Measurements from ENCODE around the gene LRRC32.

LRRC32 gene

DNA sequence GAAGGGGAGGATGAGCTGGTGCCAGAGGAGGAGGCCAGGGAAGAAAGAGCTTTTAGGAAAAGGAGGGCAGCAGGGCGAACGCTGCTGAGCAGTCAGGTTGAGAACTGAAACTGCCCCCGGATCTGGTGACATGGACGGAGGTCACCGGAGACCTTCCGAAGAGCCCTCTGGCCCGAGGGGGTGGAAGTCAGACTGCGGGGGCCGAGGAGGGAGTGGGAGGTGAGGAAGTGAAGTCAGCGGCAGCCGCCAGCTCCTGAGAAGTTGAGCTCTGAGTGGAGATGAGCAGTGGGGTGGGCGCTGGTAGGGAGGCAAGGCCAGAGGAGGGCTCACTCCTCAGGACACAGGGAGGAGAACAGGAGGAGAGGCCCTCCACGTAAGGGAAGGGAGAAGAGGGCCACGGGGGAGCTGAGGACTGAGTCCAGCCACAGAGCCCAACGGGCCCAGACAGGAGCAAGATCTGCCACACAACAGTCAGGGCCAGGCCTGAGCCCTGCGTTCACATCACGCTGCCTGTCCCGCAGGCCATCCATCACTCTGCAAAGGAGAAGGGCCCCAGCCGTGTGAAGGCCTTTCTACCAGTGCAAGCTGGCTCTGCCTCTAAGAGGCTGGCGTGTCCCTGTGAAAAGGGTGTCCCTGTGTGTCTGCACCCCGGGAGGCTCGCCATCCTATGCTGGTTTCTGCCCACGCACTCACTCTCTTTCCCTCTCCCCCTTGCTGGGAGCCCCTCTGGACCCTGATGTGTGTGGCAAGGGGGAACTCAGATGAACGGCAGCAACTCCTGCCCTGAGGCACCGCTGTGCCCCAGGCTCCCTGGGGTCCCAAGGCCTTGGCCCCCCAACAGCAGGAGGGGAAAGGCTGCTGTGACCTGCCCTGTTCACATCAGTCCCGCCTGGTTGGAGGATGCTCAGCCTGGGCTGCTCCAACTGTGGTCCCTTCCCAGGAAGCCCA, 19.0 kb upstream of the LRRC32 start:
- Histone ChIP-seq H3K27ac (ENCODE audit: low read depth, low read length) (no peak overlapping the region), H3K9ac (ENCODE audit: low read depth, low read length) (no peak overlapping the region), H3K27me3 (ENCODE audit: control insufficient read depth, insufficient read depth, low read length) (no peaks in the 10 kb centered on the region), H3K4me1 (ENCODE audit: control insufficient read depth, insufficient read depth, low read length) (peaks cover 11% of the 10 kb centered on the region), H3K4me3 (ENCODE audit: low read depth, low read length) (no peak overlapping the region), H3K9me3 (ENCODE audit: control insufficient read depth, insufficient read depth, low read length) (no peaks in the 10 kb centered on the region), H3K36me3 (ENCODE audit: control insufficient read depth, insufficient read depth, low read length) (no peaks in the 10 kb centered on the region)

DNA sequence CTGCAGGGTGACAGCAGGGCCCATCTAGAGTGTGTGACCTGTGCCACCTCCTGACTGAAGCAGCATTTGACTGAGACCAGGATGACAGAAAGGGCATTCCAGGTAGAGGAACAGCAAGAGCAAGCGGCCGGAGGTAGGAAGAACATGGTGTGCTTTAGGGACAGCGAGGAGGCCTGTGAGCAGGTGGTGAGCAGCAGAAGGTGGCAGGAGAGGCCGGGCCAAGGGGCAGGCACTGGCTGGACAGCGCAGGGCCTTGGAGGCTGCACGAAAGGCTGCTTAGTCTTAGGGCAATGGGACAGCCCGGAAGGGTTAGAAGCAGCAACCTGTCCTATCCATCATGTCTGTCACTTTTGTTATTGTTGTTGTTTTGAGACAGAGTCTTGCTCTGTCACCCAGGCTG, 17.6 kb upstream of the LRRC32 start:
- no peak overlapping the region for H3K4me3 ChIP-seq (ENCODE audit: low read depth, low read length)
- H3K27ac ChIP-seq (ENCODE audit: low read depth, low read length) = no peak overlapping the region
- no peaks in the 10 kb centered on the region for H3K27me3 ChIP-seq (ENCODE audit: control insufficient read depth, insufficient read depth, low read length)
- no peaks in the 10 kb centered on the region for H3K9me3 ChIP-seq (ENCODE audit: control insufficient read depth, insufficient read depth, low read length)
- peaks cover 11% of the 10 kb centered on the region for H3K4me1 ChIP-seq (ENCODE audit: control insufficient read depth, insufficient read depth, low read length)
- H3K36me3 ChIP-seq (ENCODE audit: control insufficient read depth, insufficient read depth, low read length) = no peaks in the 10 kb centered on the region
- H3K9ac ChIP-seq (ENCODE audit: low read depth, low read length) = no peak overlapping the region

DNA sequence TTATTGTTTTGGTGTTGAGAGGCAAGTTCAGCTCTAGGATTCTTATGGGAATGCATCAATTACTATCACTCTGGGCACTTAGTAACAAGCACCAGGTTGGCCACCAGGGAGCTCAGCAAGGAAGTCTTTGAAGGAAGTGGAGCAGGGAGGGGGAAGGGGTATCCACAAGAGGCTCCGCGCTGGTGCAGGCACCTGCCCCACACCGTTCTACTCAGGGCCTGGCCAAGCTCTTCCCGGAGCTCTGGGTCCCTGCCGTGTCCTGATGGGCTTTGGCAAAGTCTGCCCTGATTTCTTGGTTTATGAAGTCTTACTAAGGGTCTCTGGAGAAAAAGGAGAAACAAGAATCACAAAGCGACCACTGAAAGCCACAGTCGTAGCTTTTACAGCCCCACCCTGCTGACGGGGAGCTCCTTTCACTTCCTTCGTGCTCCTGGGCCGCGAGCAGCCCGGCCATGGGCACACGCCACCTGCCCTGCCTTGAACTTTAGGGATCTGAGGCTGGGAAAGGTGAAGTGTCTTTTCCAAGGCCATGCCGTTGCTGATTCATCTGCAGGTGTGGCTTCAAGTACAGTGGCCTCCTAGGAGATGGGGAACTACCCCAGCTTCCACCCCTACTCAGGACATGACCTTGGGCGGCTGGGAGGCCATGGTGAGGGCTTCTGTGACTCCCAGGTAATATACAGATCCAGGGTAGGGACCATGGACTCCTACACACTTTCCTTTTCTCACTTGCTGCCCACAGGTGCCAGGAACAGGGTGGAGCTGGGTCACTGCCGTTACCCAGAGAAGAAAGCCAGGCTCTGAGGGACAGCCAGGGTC, 15.9 kb upstream of the LRRC32 start:
- no peak overlapping the region for H3K27ac ChIP-seq (ENCODE audit: low read depth, low read length)
- H3K27me3 ChIP-seq (ENCODE audit: control insufficient read depth, insufficient read depth, low read length) = no peaks in the 10 kb centered on the region
- no peaks in the 10 kb centered on the region for H3K36me3 ChIP-seq (ENCODE audit: control insufficient read depth, insufficient read depth, low read length)
- no peak overlapping the region for H3K4me3 ChIP-seq (ENCODE audit: low read depth, low read length)
- no peak overlapping the region for H3K9ac ChIP-seq (ENCODE audit: low read depth, low read length)
- no peaks in the 10 kb centered on the region for H3K9me3 ChIP-seq (ENCODE audit: control insufficient read depth, insufficient read depth, low read length)
- H3K4me1 ChIP-seq (ENCODE audit: control insufficient read depth, insufficient read depth, low read length) = peaks cover 11% of the 10 kb centered on the region

GRCh38 chr11:76685831-76686230, 15.3 kb upstream of the LRRC32 start:
- H3K9ac ChIP-seq (ENCODE audit: low read depth, low read length) = no peak overlapping the region
- H3K4me3 ChIP-seq (ENCODE audit: low read depth, low read length) = no peak overlapping the region
- no peaks in the 10 kb centered on the region for H3K36me3 ChIP-seq (ENCODE audit: control insufficient read depth, insufficient read depth, low read length)
- peaks cover 11% of the 10 kb centered on the region for H3K4me1 ChIP-seq (ENCODE audit: control insufficient read depth, insufficient read depth, low read length)
- H3K27me3 ChIP-seq (ENCODE audit: control insufficient read depth, insufficient read depth, low read length) = peaks cover 3% of the 10 kb centered on the region; the same call in 1 of the 2 replicates
- H3K9me3 ChIP-seq (ENCODE audit: control insufficient read depth, insufficient read depth, low read length) = no peaks in the 10 kb centered on the region
- H3K27ac ChIP-seq (ENCODE audit: low read depth, low read length) = no peak overlapping the region

- Histone ChIP-seq H3K27ac (ENCODE audit: low read depth, low read length) (no peak overlapping the region), H3K27me3 (ENCODE audit: control insufficient read depth, insufficient read depth, low read length) (peaks cover 3% of the 10 kb centered on the region; the same call in 1 of the 2 replicates), H3K9me3 (ENCODE audit: control insufficient read depth, insufficient read depth, low read length) (no peaks in the 10 kb centered on the region), H3K4me3 (ENCODE audit: low read depth, low read length) (no peak overlapping the region), H3K36me3 (ENCODE audit: control insufficient read depth, insufficient read depth, low read length) (no peaks in the 10 kb centered on the region), H3K4me1 (ENCODE audit: control insufficient read depth, insufficient read depth, low read length) (peaks cover 11% of the 10 kb centered on the region), H3K9ac (ENCODE audit: low read depth, low read length) (no peak overlapping the region)
Observed at GRCh38 chr11:76685237-76685636, 14.7 kb upstream of the LRRC32 start.

- Histone ChIP-seq H3K27ac (ENCODE audit: low read depth, low read length) (no peak overlapping the region), H3K36me3 (ENCODE audit: control insufficient read depth, insufficient read depth, low read length) (no peaks in the 10 kb centered on the region), H3K27me3 (ENCODE audit: control insufficient read depth, insufficient read depth, low read length) (peaks cover 3% of the 10 kb centered on the region; the same call in 1 of the 2 replicates), H3K4me1 (ENCODE audit: control insufficient read depth, insufficient read depth, low read length) (peaks cover 11% of the 10 kb centered on the region), H3K9me3 (ENCODE audit: control insufficient read depth, insufficient read depth, low read length) (no peaks in the 10 kb centered on the region), H3K4me3 (ENCODE audit: low read depth, low read length) (no peak overlapping the region), H3K9ac (ENCODE audit: low read depth, low read length) (no peak overlapping the region)
Observed at GRCh38 chr11:76684516-76684915, 14.0 kb upstream of the LRRC32 start.

GRCh38 chr11:76683161-76684095, 12.9 kb upstream of the LRRC32 start:
- Histone ChIP-seq H3K4me3 (ENCODE audit: low read depth, low read length) (no peak overlapping the region), H3K9ac (ENCODE audit: low read depth, low read length) (no peak overlapping the region), H3K4me1 (ENCODE audit: control insufficient read depth, insufficient read depth, low read length) (peaks cover 11% of the 10 kb centered on the region), H3K9me3 (ENCODE audit: control insufficient read depth, insufficient read depth, low read length) (no peaks in the 10 kb centered on the region), H3K27me3 (ENCODE audit: control insufficient read depth, insufficient read depth, low read length) (peaks cover 3% of the 10 kb centered on the region; the same call in 1 of the 2 replicates), H3K27ac (ENCODE audit: low read depth, low read length) (no peak overlapping the region), H3K36me3 (ENCODE audit: control insufficient read depth, insufficient read depth, low read length) (no peaks in the 10 kb centered on the region)

DNA sequence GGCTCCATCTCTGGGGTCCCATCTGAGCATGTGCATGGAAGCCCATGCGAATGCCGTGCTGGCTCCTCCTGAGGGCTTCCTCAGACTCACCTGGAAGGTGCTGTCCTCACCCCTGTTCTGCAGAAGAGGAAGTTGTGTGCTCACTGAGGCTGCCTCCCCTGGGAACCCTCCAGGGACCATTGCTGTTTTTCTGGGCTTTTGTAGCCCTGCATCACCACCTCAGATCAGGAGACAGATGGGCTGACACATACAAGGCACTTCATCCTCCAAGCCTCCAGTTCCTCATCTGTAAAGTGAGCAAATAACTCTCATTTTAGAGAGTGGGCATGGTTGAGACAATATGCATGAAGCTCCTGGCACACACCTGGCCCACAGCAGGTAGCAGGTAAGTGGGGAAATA, 12.1 kb upstream of the LRRC32 start:
- Histone ChIP-seq H3K4me1 (ENCODE audit: control insufficient read depth, insufficient read depth, low read length) (peaks cover 11% of the 10 kb centered on the region), H3K36me3 (ENCODE audit: control insufficient read depth, insufficient read depth, low read length) (no peaks in the 10 kb centered on the region), H3K27me3 (ENCODE audit: control insufficient read depth, insufficient read depth, low read length) (peaks cover 3% of the 10 kb centered on the region; the same call in 1 of the 2 replicates), H3K27ac (ENCODE audit: low read depth, low read length) (no peak overlapping the region), H3K9me3 (ENCODE audit: control insufficient read depth, insufficient read depth, low read length) (no peaks in the 10 kb centered on the region), H3K4me3 (ENCODE audit: low read depth, low read length) (no peak overlapping the region), H3K9ac (ENCODE audit: low read depth, low read length) (no peak overlapping the region)

DNA sequence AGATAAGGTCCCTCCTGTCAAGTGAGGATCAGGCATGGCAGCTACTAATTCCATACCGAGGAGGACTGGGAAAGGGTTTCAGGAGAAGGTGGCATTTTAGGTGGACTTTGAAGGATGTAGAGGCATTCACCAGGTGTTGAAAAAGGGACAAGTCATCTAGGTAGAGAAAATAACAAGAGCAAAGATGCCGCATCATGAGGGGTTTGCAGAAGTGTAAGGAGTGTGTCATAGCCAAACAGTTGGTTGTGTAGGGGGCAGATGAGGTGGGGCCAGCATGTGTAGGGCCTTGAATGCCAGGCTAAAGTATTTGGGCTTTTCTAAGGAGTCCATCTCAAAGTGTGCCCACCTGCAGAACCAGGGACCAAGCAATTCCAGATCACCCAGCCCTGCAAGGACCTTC, 11.6 kb upstream of the LRRC32 start:
- peaks cover 11% of the 10 kb centered on the region for H3K4me1 ChIP-seq (ENCODE audit: control insufficient read depth, insufficient read depth, low read length)

More for the DNA sequence above, 11.6 kb upstream of the LRRC32 start:
- no peak overlapping the region for H3K9ac ChIP-seq (ENCODE audit: low read depth, low read length)
- H3K27me3 ChIP-seq (ENCODE audit: control insufficient read depth, insufficient read depth, low read length) = peaks cover 3% of the 10 kb centered on the region; the same call in 1 of the 2 replicates
- no peak overlapping the region for H3K4me3 ChIP-seq (ENCODE audit: low read depth, low read length)
- H3K27ac ChIP-seq (ENCODE audit: low read depth, low read length) = no peak overlapping the region
- no peaks in the 10 kb centered on the region for H3K9me3 ChIP-seq (ENCODE audit: control insufficient read depth, insufficient read depth, low read length)
- no peaks in the 10 kb centered on the region for H3K36me3 ChIP-seq (ENCODE audit: control insufficient read depth, insufficient read depth, low read length)

Data from HUES48 (cell line).